A673 (cell line): ENCODE measurements around the gene PLCD1.

ENCODE experiments used
- EZH2 ChIP-seq: fragments of 200-600 bp; sonication (generic); IDR thresholded peaks from 2 replicates; pipeline ENCODE4 v1.6.1; 2017; ENCODE audit warnings: borderline replicate concordance, low read depth, mild to moderate bottlenecking, mixed read lengths, antibody characterized with exemption, low read length; ENCODE audit not compliant: poor library complexity, severe bottlenecking
- TF ChIP-seq, protein P1 (sequence below): fragments of 300-800, 200-600 bp; sonication (generic); conservative IDR thresholded peaks from 2 replicates; pipeline ENCODE4 v1.5.1; 2017; ENCODE audit warnings: low read depth, mild to moderate bottlenecking, antibody characterized with exemption, low read length, moderate library complexity, mixed read lengths

GRCh38 chr3:37984051-37984450, 45.4 kb downstream of the PLCD1 start:
- TF ChIP-seq, protein P1, sequence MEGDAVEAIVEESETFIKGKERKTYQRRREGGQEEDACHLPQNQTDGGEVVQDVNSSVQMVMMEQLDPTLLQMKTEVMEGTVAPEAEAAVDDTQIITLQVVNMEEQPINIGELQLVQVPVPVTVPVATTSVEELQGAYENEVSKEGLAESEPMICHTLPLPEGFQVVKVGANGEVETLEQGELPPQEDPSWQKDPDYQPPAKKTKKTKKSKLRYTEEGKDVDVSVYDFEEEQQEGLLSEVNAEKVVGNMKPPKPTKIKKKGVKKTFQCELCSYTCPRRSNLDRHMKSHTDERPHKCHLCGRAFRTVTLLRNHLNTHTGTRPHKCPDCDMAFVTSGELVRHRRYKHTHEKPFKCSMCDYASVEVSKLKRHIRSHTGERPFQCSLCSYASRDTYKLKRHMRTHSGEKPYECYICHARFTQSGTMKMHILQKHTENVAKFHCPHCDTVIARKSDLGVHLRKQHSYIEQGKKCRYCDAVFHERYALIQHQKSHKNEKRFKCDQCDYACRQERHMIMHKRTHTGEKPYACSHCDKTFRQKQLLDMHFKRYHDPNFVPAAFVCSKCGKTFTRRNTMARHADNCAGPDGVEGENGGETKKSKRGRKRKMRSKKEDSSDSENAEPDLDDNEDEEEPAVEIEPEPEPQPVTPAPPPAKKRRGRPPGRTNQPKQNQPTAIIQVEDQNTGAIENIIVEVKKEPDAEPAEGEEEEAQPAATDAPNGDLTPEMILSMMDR, result no peak
- no peak for TF ChIP-seq EZH2
